ENCODE data around the gene NR2F1.

Gene NR2F1

DNA sequence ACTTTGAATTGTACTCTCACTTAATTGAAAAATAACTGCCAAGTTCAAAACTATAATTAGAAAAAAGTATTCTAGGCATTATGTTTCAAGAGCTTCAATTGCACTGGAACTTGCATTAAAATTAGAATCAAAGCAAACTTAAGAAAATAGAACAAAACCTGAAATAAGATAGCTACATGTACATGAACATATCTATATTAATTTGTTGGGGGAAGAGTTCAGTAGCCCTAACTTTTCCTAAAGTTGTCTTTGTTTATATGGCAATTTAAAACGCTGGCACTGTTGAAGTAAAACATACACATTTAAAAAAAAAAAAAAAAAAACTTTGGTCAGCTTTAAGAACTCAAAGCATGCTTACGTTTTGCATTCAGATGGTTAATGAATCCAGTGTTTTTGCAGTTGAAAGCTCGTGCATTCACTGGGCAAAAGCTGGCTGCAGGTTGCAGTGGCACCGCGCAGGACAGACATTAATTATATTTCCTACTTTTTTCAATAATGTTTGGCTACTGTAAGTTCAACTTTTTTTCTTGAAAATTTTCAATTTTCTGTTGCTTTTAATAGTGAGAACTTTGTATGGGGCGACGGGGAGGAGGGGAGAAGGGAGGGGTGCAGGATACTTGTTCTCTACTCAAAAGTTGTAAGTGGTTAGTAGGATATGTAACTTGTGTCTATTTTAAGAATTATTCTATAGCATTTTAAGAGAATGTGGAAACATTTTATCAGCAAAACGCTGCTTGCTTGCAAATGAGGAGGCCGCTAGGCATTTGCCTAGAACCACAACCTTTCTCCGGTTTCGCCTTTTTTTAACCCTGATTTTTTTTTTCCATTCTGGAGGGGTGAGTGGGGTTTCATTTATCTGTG lies 3.9 kb downstream of the NR2F1 start (continued):
- no peak for TF ChIP-seq ZFP37 (tag by site-specific recombination; IDR thresholded peaks at IDR 0.05)
- TF ChIP-seq ZNF645 (tag by site-specific recombination; IDR thresholded peaks at IDR 0.05), result no peak
- no peak for TF ChIP-seq ZNF138 (tag by site-specific recombination; IDR thresholded peaks at IDR 0.05; ENCODE audit: borderline replicate concordance)
- no peak for TF ChIP-seq ZNF610 (tag by site-specific recombination; IDR thresholded peaks at IDR 0.05; ENCODE audit: borderline replicate concordance)
- TF ChIP-seq, protein P1, sequence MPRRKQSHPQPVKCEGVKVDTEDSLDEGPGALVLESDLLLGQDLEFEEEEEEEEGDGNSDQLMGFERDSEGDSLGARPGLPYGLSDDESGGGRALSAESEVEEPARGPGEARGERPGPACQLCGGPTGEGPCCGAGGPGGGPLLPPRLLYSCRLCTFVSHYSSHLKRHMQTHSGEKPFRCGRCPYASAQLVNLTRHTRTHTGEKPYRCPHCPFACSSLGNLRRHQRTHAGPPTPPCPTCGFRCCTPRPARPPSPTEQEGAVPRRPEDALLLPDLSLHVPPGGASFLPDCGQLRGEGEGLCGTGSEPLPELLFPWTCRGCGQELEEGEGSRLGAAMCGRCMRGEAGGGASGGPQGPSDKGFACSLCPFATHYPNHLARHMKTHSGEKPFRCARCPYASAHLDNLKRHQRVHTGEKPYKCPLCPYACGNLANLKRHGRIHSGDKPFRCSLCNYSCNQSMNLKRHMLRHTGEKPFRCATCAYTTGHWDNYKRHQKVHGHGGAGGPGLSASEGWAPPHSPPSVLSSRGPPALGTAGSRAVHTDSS (tag by site-specific recombination; IDR thresholded peaks at IDR 0.05), result no peak

GRCh38 chr5:93587597-93588351 lies 4.8 kb downstream of the NR2F1 start:
- Histone ChIP-seq H3K36me3 (ENCODE audit: control insufficient read depth in 2 of 2, insufficient read depth in 1 of 2, low read length in 2 of 2) (peaks cover 15 to 47% of the 10 kb centered on the region in 2 experiments), H3K4me3 (ENCODE audit: low read depth, low read length) (no peak overlapping the region), H3K4me1 (ENCODE audit: control insufficient read depth, insufficient read depth, low read length) (peaks cover 27% of the 10 kb centered on the region), H3K9me3 (ENCODE audit: control insufficient read depth, insufficient read depth, low read depth, low read length) (no peaks in the 10 kb centered on the region), H3K27ac (ENCODE audit: extremely low read depth, low read depth, low read length) (peak overlapping the region; percentile 16; the same call in 1 of the 2 replicates)
- ChIA-PET POLR2A (interaction anchor here (1.9 kb wide), 1 partner anchor 24 kb away, joined by 9 read pairs; no protein-coding TSS in a partner anchor), CTCF (interaction anchor here (1.2 kb wide), 1 partner anchor 206 kb away, joined by 3 read pairs; no protein-coding TSS in a partner anchor)
- TF ChIP-seq ZNF335 (tag by site-specific recombination; conservative IDR thresholded peaks at IDR 0.05), result peak; percentile 34; the same call in 1 of the 2 replicates
- TF ChIP-seq ZNF501 (tag by site-specific recombination; IDR thresholded peaks at IDR 0.05), result no peak
- TF ChIP-seq ZNF202 (tag by site-specific recombination; IDR thresholded peaks at IDR 0.05; ENCODE audit: borderline replicate concordance), result peak; percentile 32; the same call in 1 of the 2 replicates
- TF ChIP-seq ZNF529 (tag by site-specific recombination; IDR thresholded peaks at IDR 0.05; ENCODE audit: insufficient replicate concordance), result no peak
- TF ChIP-seq SP2 (tag by site-specific recombination; IDR thresholded peaks at IDR 0.05), result no peak

- no peaks in the 10 kb centered on the region for H3K9me3 ChIP-seq (ENCODE audit: control insufficient read depth, insufficient read depth, low read depth, low read length)
- peaks cover 27% of the 10 kb centered on the region for H3K4me1 ChIP-seq (ENCODE audit: control insufficient read depth, insufficient read depth, low read length)
- H3K27ac ChIP-seq (ENCODE audit: extremely low read depth, low read depth, low read length), result no peak overlapping the region
- no peak for TF ChIP-seq IKZF3 (tag by site-specific recombination; IDR thresholded peaks at IDR 0.05)
- TF ChIP-seq KLF1 (tag by site-specific recombination; IDR thresholded peaks at IDR 0.05), result no peak
- no peak for TF ChIP-seq ZNF654 (tag by site-specific recombination; IDR thresholded peaks at IDR 0.05; ENCODE audit: low read depth)
- TF ChIP-seq ZNF394 (tag by site-specific recombination; IDR thresholded peaks at IDR 0.05; ENCODE audit: borderline replicate concordance), result no peak
- no peak for TF ChIP-seq MYNN (tag by site-specific recombination; IDR thresholded peaks at IDR 0.05; ENCODE audit: borderline replicate concordance)
- TF ChIP-seq, protein P2, sequence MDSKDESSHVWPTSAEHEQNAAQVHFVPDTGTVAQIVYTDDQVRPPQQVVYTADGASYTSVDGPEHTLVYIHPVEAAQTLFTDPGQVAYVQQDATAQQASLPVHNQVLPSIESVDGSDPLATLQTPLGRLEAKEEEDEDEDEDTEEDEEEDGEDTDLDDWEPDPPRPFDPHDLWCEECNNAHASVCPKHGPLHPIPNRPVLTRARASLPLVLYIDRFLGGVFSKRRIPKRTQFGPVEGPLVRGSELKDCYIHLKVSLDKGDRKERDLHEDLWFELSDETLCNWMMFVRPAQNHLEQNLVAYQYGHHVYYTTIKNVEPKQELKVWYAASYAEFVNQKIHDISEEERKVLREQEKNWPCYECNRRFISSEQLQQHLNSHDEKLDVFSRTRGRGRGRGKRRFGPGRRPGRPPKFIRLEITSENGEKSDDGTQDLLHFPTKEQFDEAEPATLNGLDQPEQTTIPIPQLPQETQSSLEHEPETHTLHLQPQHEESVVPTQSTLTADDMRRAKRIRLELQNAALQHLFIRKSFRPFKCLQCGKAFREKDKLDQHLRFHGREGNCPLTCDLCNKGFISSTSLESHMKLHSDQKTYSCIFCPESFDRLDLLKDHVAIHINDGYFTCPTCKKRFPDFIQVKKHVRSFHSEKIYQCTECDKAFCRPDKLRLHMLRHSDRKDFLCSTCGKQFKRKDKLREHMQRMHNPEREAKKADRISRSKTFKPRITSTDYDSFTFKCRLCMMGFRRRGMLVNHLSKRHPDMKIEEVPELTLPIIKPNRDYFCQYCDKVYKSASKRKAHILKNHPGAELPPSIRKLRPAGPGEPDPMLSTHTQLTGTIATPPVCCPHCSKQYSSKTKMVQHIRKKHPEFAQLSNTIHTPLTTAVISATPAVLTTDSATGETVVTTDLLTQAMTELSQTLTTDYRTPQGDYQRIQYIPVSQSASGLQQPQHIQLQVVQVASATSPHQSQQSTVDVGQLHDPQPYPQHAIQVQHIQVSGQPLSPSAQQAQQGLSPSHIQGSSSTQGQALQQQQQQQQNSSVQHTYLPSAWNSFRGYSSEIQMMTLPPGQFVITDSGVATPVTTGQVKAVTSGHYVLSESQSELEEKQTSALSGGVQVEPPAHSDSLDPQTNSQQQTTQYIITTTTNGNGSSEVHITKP (tag by site-specific recombination; IDR thresholded peaks at IDR 0.05), result no peak
- peak; percentile 29; the same call in 1 of the 2 replicates for TF ChIP-seq ZNF2 (tag by site-specific recombination; IDR thresholded peaks at IDR 0.05)
- H3K4me3 ChIP-seq (ENCODE audit: low read depth, low read length), result no peak overlapping the region
- POLR2A ChIA-PET, result no interaction called here
- H3K36me3 ChIP-seq (ENCODE audit: control insufficient read depth in 2 of 2, insufficient read depth in 1 of 2, low read length in 2 of 2), result peaks cover 21 to 55% of the 10 kb centered on the region in 2 experiments
- CTCF ChIA-PET, result no interaction called here
Measured at GRCh38 chr5:93588352-93589151, 5.5 kb downstream of the NR2F1 start.
